ENCODE results near the gene STARD13.

- TF ChIP-seq POLR2A (IDR thresholded peaks at IDR 0.05) = no peak
- no peak for TF ChIP-seq CTCF (IDR thresholded peaks at IDR 0.05)
Observed at GRCh38 chr13:33111414-33112110, 174.0 kb downstream of the STARD13 start.
